B cell (primary cell): ENCODE measurements around the gene MYLK2. TPM values are rescaled to one million over a fixed set of nuclear protein-coding genes. Genes with fewer than 3 reads are reported as not detected.

Experiments
- ATAC-seq: fragments of 200-7000 bp; cut with Tn5 transposase; one replicate; pipeline ENCODE4 v1.10.0; 2021; ENCODE audit warnings: low read depth, mild to moderate bottlenecking, moderate number of reproducible peaks, moderate library complexity
- CTCF ChIA-PET: fragments of 350-600 bp; sonication (Branson Sonifier 250); formaldehyde crosslinking; loops from one replicate; lab custom pipeline; 2021; ENCODE audit warnings: antibody characterized with exemption, inconsistent platforms; lab: Charles Lee
- POLR2A ChIA-PET: fragments of 350-600 bp; sonication (Branson Sonifier 250); formaldehyde crosslinking; loops from one replicate; lab custom pipeline; 2021; ENCODE audit warnings: antibody characterized with exemption; lab: Charles Lee
- DNase-seq: peaks from one replicate; pipeline ENCODE4 v3.0.0; 2013
- H2AFZ ChIP-seq: 2 replicates; pipeline ENCODE4 v1.6.1; 2012; ENCODE audit warnings: mild to moderate bottlenecking, low read depth, low read length; ENCODE audit not compliant: insufficient read depth, poor library complexity, severe bottlenecking
- H3K27ac ChIP-seq, 2 donors: 1 replicate in 1 of 2; 2 replicates in 1 of 2; pipeline ENCODE4 v1.5.1; 2012 to 2013; ENCODE audit warnings: low read length in 2 of 2, mild to moderate bottlenecking in 2 of 2, moderate library complexity in 1 of 2
- H3K27me3 ChIP-seq, 4 experiments: fragments of 200-600 bp in 1 of 4; sonication (generic) in 1 of 4; replicated peaks in 1 of 4; 1 replicate in 2 of 4; 2 replicates in 2 of 4; pipeline versions ENCODE4 v1.6.1 to v1.7.0; 2013 to 2016; ENCODE audit warnings: low read length in 3 of 4, mild to moderate bottlenecking in 2 of 4, mixed read lengths in 1 of 4, moderate library complexity in 1 of 4; ENCODE audit not compliant: insufficient read depth in 4 of 4, control insufficient read depth in 3 of 4; ENCODE audit errors: control extremely low read depth in 1 of 4
- H3K36me3 ChIP-seq, 2 experiments: replicated peaks in 1 of 2; 1 replicate in 1 of 2; 2 replicates in 1 of 2; pipeline versions ENCODE4 v1.6.1 to v1.7.1; 2013; ENCODE audit warnings: low read length in 1 of 2; ENCODE audit not compliant: insufficient read depth in 2 of 2, control insufficient read depth in 1 of 2; ENCODE audit errors: control extremely low read depth in 1 of 2, extremely low read depth in 1 of 2
- H3K4me1 ChIP-seq, 2 donors: fragments of 200-600 bp in 1 of 2; sonication (generic) in 1 of 2; 1 replicate in 1 of 2; 2 replicates in 1 of 2; pipeline versions ENCODE4 v1.5.1 to v1.6.1; 2013 to 2017; ENCODE audit warnings: low read length in 2 of 2; ENCODE audit not compliant: control insufficient read depth in 2 of 2, insufficient read depth in 2 of 2
- H3K4me2 ChIP-seq: replicated peaks from 2 replicates; pipeline ENCODE3; 2012; ENCODE audit warnings: mild to moderate bottlenecking, low read depth, low read length; ENCODE audit not compliant: poor library complexity, severe bottlenecking
- H3K4me3 ChIP-seq, 5 experiments: fragments of 200-600 bp in 1 of 5; sonication (generic) in 1 of 5; 1 replicate in 3 of 5; 2 replicates in 2 of 5; pipeline versions ENCODE4 v1.5.1 to v1.7.0; 2011 to 2016; ENCODE audit warnings: low read length in 4 of 5, mild to moderate bottlenecking in 4 of 5, low read depth in 2 of 5, control low read depth in 1 of 5, moderate library complexity in 1 of 5; ENCODE audit not compliant: insufficient read depth in 1 of 5; ENCODE audit errors: control extremely low read depth in 1 of 5, extremely low read depth in 1 of 5
- H3K79me2 ChIP-seq: fragments of 200-600 bp; sonication (generic); one replicate; pipeline ENCODE4 v1.6.0; 2016; ENCODE audit warnings: low read length; ENCODE audit not compliant: control insufficient read depth, insufficient read depth
- H3K9ac ChIP-seq: fragments of 200-600 bp; sonication (generic); 2 replicates; pipeline ENCODE4 v1.6.1; 2017; ENCODE audit warnings: mild to moderate bottlenecking, low read length, moderate library complexity
- H3K9me3 ChIP-seq, 3 donors: one replicate each; pipeline versions ENCODE4 v1.6.1 to v1.7.1; 2013; ENCODE audit warnings: low read length in 2 of 3; ENCODE audit not compliant: control insufficient read depth in 2 of 3, insufficient read depth in 1 of 3; ENCODE audit errors: control extremely low read depth in 1 of 3
- H4K20me1 ChIP-seq: 2 replicates; pipeline ENCODE4 v1.6.0; 2012; ENCODE audit warnings: mild to moderate bottlenecking, low read length; ENCODE audit not compliant: insufficient read depth, control insufficient read depth, poor library complexity, severe bottlenecking
- H3K27ac Mint-ChIP-seq: one replicate; pipeline ENCODE4 v1.8.0; 2021; ENCODE audit warnings: mixed read lengths
- H3K27me3 Mint-ChIP-seq: one replicate; pipeline ENCODE4 v1.8.0; 2021; ENCODE audit warnings: mixed read lengths
- H3K4me1 Mint-ChIP-seq: one replicate; pipeline ENCODE4 v1.8.0; 2021; ENCODE audit warnings: mixed read lengths
- H3K4me3 Mint-ChIP-seq: one replicate; pipeline ENCODE4 v1.8.0; 2021; ENCODE audit warnings: mixed read lengths
- H3K9me3 Mint-ChIP-seq: one replicate; pipeline ENCODE4 v1.8.0; 2022; ENCODE audit warnings: mixed read lengths; ENCODE audit not compliant: insufficient read depth
- EZH2 ChIP-seq: IDR thresholded peaks from 2 replicates; pipeline ENCODE4 v1.6.1; 2012; ENCODE audit warnings: borderline replicate concordance, low read depth, mild to moderate bottlenecking, moderate library complexity, low read length; ENCODE audit not compliant: insufficient read depth, poor library complexity, severe bottlenecking
- WGBS: methylation state at CpG from one replicate; pipeline ENCODE4 v1.1.5; 2013; ENCODE audit warnings: missing lambda C conversion rate; ENCODE audit not compliant: insufficient coverage; 5-methylcytosine and 5-hydroxymethylcytosine counted together
- intact Hi-C: fragments of 100-400 bp; cut with micrococcal nuclease; formaldehyde crosslinking; loops from one replicate; pipeline ENCODE4 v1.10.0; 2022
- polyA plus RNA-seq: library from polyadenylated mRNA; depleted of rRNA; stranded (reverse); fragments of >200 nt; gene quantifications from 2 replicates; pipeline ENCODE4 v1.2.3, GENCODE V29; 2012
- total RNA-seq, 2 donors: library from RNA; stranded (reverse); fragments of 120-200 nt in 1 of 2; gene quantifications; 1 replicate in 1 of 2; 2 replicates in 1 of 2; pipeline versions ENCODE4 v1.2.3 to v1.2.4, GENCODE V29; 2013 to 2022
- TF ChIP-seq, protein P1 (sequence below): fragments of 200-600 bp; IDR thresholded peaks from one replicate; pipeline ENCODE4 v1.8.0; 2022; ENCODE audit warnings: antibody characterized with exemption, mild to moderate bottlenecking

Gene MYLK2
- total and polyA plus RNA-seq, 2 donors (not counting 1 experiment from before 2014, with no cell fraction given) = not detected

DNA sequence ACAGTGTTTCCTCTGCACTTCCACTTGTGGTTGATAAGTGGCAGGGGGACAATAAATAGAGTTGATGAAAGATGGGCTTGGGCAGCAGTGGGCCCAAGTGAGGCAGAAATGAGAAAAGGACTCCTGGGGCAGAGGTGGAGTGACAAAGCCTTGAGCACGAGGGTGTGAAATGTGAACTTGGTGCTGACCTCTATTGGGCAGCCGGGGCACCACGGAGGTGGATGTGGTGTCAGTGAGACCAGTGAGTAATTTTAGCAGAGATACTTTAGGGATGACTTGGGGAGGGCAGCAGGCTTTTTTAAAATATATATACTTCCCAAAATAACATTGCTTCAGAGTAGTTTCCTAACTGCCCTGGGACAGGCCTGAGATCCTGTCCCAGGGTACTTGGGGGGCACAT, 30.6 kb upstream of the MYLK2 start:
- no peaks in the 10 kb centered on the region for H3K9me3 ChIP-seq
- H3K27ac Mint-ChIP-seq = no peak overlapping the region
- H4K20me1 ChIP-seq = no peaks in the 10 kb centered on the region
- DNase-seq (no peak), ATAC-seq (no peak)
- H3K4me1 ChIP-seq = no peaks in the 10 kb centered on the region
- WGBS = 92% methylated on average over 3 of the region's 3 CpGs
- intact Hi-C loops = no loop called here
- no peak overlapping the region for H3K9ac ChIP-seq
- H3K4me2 ChIP-seq = no peak overlapping the region
- H3K36me3 ChIP-seq = peaks cover 0 to 2% of the 10 kb centered on the region in 2 experiments
- ChIA-PET POLR2A (no interaction called here), CTCF (no interaction called here)
- no peak overlapping the region for H3K4me3 Mint-ChIP-seq
- no peaks in the 10 kb centered on the region for H3K4me1 Mint-ChIP-seq
- H3K79me2 ChIP-seq = no peaks in the 10 kb centered on the region
- H2AFZ ChIP-seq = no peak overlapping the region
- no peak for TF ChIP-seq EZH2
- TF ChIP-seq, protein P1, sequence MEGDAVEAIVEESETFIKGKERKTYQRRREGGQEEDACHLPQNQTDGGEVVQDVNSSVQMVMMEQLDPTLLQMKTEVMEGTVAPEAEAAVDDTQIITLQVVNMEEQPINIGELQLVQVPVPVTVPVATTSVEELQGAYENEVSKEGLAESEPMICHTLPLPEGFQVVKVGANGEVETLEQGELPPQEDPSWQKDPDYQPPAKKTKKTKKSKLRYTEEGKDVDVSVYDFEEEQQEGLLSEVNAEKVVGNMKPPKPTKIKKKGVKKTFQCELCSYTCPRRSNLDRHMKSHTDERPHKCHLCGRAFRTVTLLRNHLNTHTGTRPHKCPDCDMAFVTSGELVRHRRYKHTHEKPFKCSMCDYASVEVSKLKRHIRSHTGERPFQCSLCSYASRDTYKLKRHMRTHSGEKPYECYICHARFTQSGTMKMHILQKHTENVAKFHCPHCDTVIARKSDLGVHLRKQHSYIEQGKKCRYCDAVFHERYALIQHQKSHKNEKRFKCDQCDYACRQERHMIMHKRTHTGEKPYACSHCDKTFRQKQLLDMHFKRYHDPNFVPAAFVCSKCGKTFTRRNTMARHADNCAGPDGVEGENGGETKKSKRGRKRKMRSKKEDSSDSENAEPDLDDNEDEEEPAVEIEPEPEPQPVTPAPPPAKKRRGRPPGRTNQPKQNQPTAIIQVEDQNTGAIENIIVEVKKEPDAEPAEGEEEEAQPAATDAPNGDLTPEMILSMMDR = no peak
- H3K4me3 ChIP-seq = no peak overlapping the region
- no peaks in the 10 kb centered on the region for H3K27me3 ChIP-seq
- no peaks in the 10 kb centered on the region for H3K9me3 Mint-ChIP-seq
- no peak overlapping the region for H3K27ac ChIP-seq
- no peaks in the 10 kb centered on the region for H3K27me3 Mint-ChIP-seq

- ChIA-PET CTCF (no interaction called here), POLR2A (no interaction called here)
- no peak for DNase-seq
- Histone ChIP-seq H3K9ac (no peak overlapping the region), H3K27me3 (no peaks in the 10 kb centered on the region), H3K9me3 (no peaks in the 10 kb centered on the region), H3K4me1 (no peaks in the 10 kb centered on the region), H2AFZ (no peak overlapping the region), H3K4me2 (no peak overlapping the region), H3K27ac (no peak overlapping the region), H3K79me2 (no peaks in the 10 kb centered on the region), H4K20me1 (no peaks in the 10 kb centered on the region), H3K4me3 (no peak overlapping the region), H3K36me3 (peaks cover 0 to 2% of the 10 kb centered on the region in 2 experiments)
- Mint-ChIP-seq H3K9me3 (no peaks in the 10 kb centered on the region), H3K27me3 (no peaks in the 10 kb centered on the region), H3K27ac (no peak overlapping the region), H3K4me3 (no peak overlapping the region), H3K4me1 (no peaks in the 10 kb centered on the region)
- TF ChIP-seq, protein P1 = no peak
- TF ChIP-seq EZH2 = no peak
- no peak for ATAC-seq
- no CpG with 5 or more reads among the region's 3 CpGs for WGBS
- intact Hi-C loops = no loop called here
These were observed 28.8 kb upstream of the MYLK2 start for GRCh38 chr20:31790401-31790800.
